HG03442 (cell line): Measurements from ENCODE around the gene CLEC18A.
"Not testable (repeated sequence)": the region's sequence is repeated elsewhere in the genome, so short reads cannot be mapped to it uniquely, and the experiment has no call there.

Experiments used
- ATAC-seq: cut with Tn5 transposase; IDR thresholded peaks from one replicate; pipeline ENCODE4 v1.9.1; 2021; ENCODE audit warnings: mild to moderate bottlenecking, moderate library complexity; ENCODE audit not compliant: unreplicated experiment

Gene CLEC18A

GRCh38 chr16:69951672-69952031 lies 518 bp downstream of the CLEC18A start:
- not testable (repeated sequence) for ATAC-seq

DNA sequence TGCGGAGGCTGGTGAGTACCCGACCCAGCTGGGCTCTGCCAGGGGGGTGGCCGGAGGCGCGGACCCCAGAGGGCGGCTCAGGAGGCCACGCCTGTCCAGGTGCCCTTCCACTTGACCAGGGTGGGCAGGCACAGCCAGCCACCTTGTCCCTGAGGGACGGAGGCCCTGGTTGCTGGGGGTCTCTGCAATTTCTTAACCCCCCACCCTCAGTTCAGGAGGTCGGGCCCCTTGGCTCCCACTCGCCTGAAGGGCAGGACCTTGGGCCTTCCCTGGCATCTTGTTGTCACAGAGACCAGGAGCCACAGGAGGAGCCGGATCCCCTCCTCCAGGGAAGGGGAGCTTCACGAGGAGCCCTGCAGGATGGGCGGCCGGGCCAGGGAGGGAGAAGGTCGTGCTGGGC lies 982 bp downstream of the CLEC18A start:
- ATAC-seq = not testable (repeated sequence)

DNA sequence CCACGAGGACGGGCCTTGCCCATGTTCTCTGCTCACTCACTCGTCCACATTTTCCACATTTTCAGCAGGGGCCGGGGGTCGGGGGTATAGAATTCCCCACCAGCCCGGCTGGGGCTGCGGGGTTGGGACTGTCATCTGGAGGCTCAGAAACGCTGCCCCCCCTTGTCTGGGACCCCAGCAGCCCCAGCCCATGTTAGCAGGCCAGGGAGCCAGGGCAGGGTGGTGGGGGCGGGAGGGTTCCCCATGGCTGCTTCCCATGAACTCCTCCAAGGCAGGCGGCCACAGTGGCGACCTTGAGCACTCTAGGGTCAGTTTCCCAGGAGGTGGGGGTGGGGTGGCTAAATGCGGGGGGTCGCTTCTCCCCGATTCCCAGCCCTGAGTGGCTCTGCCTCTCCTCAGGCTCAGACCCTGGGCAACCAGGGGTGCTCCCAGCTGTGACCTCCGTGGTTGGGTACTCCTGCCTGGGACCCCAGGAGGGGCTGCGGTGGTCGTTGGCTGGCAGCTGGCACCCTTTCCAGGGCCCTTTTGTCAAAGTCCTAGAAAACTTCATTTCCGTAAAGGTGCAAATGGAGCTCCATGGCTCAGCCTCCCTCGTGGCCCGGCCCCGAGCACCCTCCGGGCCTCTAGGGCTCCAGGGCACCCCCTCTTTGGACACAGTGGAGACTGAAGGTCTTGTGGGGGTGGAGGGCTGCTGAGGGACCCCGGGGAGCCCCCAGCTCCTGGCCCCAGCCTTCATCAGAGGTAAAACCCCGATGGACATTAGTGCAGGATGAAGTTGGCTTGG lies 1.6 kb downstream of the CLEC18A start:
- ATAC-seq = not testable (repeated sequence)

- not testable (repeated sequence) for ATAC-seq
These were observed 3.1 kb downstream of the CLEC18A start for GRCh38 chr16:69954241-69954640.

DNA sequence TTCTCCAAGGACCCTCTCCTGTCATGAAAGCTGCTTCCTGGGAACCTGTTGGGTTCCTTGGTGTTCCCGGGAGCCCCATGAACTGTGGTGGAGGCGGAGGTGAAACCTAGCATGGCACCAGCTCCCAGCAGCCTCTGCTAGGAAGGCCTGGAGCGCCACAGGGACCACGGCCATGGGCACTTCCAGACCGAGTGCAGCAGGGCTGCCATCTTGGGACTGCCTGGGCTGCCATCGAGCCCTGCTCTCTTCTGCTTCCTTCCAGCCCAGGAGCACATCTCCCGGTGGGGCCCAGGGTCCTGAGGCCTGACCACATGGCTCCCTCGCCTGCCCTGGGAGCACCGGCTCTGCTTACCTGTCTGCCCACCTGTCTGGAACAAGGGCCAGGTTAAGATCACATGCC lies 12.2 kb downstream of the CLEC18A start:
- ATAC-seq = not testable (repeated sequence)

GRCh38 chr16:69964960-69965660 lies 14.0 kb downstream of the CLEC18A start:
- ATAC-seq = not testable (repeated sequence)

DNA sequence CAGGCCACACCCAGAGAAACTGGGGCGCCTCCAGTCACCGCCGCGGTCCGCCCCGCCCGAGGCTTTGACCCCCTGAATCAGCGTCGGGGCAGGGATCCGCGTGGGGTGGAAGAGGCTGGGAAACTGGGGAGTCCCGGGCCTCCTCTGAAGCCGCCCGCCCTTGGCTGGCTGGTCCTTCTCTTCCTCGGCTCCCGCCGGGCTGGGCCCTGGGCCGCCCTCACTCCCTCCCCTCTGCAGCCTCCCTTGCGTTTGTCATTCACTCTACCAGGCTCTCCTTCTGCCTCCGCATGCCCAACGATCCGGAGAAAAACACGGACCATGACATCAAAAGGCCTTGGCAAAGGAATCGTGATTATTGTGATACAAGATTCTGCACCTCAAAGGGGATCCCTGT lies 14.5 kb downstream of the CLEC18A start:
- ATAC-seq = not testable (repeated sequence)

GRCh38 chr16:69967688-69968087 lies 16.6 kb downstream of the CLEC18A start:
- not testable (repeated sequence) for ATAC-seq

- not testable (repeated sequence) for ATAC-seq
These were observed 17.0 kb downstream of the CLEC18A start for GRCh38 chr16:69968125-69968524.

DNA sequence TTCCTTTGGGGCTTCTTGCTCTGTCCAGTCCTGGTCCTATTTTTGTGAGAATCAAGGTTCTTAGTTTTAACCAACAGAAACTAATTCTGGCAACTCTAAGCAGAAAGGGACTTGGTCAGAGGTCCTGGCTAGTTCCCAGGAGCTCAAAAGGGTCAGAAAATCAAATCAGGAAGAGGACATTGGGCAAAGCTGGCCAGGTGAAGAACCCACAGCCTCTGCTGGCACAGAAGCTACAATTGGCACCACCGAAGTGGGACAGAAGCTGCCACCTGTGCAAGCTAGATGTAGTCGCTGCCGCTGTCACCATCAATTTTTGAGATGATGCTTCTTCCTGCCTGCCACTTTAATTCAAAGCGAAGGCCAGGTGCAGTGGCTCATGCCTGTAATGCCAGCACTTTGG lies 18.5 kb downstream of the CLEC18A start:
- ATAC-seq = not testable (repeated sequence)

DNA sequence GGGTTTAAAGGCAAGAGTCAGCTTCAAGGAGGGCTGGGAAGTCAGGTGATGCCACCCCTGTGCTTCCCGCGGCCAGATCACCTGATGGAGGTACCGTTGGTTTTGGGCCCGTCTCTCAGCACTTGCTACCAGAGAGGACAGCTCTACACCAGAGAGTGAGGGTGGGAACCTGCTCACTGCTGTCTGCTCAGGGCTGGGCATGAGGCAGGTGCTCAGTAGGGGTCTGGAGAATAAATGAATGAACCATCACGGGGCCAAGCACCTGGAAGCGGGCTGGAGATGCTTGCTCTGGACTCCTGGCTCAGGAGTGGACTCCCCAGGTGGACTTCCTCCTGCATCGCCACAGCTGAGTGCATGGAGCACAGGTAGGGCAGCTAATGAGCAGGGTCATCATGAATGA lies 21.0 kb downstream of the CLEC18A start:
- ATAC-seq = not testable (repeated sequence)

DNA sequence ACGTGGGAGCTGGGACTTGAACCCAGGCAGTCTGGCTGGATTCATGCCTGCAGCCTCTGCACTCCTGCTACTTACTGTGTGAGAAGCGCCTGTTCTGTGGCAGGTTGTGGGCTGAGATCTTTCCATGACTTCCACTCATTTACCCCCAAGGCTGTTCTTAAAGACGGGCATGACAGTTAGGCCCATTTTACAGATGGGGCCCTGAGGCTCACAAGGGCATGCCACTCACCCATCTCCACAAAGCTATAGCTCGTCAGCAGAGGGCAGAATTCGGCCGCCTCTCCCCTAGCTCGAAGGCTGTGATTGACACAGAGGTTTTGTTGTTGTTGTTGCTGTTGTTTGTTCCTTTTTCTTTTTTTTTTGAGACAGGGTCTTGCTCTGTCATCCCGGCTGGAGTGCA lies 21.8 kb downstream of the CLEC18A start:
- not testable (repeated sequence) for ATAC-seq

DNA sequence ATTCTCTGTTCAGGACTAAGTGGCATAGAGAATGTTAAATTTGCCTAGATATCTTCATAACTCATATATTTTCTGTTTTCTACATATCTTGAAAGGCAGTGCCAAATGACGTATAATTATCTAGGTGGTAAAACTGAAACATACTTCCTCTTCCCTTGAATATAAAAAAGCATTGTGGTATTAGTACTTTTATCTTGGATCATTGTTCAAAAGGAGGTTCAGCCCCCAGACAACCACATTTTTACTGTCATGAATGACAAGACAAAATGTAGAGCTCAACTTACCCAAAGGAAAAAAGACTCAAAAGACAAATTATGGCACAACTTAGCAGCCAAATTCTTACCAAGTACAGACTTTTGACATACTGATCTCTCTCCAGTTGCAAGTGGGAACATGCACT lies 34.1 kb downstream of the CLEC18A start:
- ATAC-seq = not testable (repeated sequence)

DNA sequence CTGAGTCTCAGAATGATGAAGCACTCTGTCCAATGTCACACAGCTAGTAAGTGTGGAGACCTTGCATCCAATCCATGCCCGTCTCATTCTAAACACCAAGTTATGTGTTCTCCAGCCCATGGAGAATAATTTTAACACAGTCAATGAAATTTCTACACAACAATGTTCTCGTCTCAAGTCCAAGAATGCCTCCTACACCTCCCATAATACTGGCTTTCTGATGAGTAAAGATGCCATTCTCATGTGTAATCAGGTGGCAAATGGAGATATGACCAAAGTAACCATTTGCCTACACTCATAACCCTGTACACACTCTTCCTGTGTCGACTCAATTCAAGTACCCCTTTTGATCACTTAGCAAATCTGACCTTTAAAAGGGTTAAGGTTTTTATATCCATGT lies 46.8 kb downstream of the CLEC18A start:
- ATAC-seq = not testable (repeated sequence)

GRCh38 chr16:69999801-70000200 lies 48.7 kb downstream of the CLEC18A start:
- not testable (repeated sequence) for ATAC-seq

- ATAC-seq = not testable (repeated sequence)
These were observed 52.4 kb downstream of the CLEC18A start for GRCh38 chr16:70003511-70003910.

DNA sequence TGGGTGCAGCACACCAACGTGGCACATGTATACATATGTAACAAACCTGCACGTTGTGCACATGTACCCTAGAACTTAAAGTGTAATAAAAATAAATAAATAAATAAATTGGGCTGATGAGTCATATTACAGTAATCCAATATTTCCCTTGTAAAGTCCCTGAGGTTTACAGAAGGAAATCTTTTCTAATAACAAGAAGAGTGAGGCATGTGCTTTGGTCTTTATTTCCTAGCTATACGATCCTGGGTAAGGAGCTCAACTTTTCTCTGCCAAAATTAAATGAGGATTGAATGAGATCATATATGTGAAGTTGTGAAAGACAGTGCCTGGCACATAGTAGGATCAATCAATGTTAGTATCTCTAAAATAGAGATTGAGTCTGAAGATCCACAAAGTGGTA lies 57.5 kb downstream of the CLEC18A start:
- ATAC-seq = not testable (repeated sequence)

DNA sequence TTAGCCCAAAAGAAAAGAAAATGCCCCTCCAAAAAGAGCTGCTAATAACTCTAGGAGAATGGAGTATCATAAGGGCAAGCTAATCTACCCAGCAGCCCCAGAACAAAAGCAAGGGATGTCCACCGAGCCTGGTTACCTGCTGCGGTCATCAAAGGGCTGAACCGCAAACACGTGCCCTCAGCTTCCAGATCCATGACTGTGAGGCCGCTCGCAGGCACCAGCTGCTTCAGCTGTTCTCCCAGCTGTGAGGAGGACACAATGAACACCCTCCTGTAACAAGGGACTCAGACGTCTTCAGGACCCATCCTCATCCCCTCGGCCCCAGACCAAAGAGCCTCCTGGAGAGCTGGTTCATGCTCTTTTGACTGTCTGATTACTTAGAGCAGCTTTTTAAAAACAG lies 59.5 kb downstream of the CLEC18A start:
- ATAC-seq = not testable (repeated sequence)

- ATAC-seq = not testable (repeated sequence)
These were observed 60.0 kb downstream of the CLEC18A start for GRCh38 chr16:70011120-70011519.

- not testable (repeated sequence) for ATAC-seq
These were observed 61.2 kb downstream of the CLEC18A start for GRCh38 chr16:70012354-70012753.

DNA sequence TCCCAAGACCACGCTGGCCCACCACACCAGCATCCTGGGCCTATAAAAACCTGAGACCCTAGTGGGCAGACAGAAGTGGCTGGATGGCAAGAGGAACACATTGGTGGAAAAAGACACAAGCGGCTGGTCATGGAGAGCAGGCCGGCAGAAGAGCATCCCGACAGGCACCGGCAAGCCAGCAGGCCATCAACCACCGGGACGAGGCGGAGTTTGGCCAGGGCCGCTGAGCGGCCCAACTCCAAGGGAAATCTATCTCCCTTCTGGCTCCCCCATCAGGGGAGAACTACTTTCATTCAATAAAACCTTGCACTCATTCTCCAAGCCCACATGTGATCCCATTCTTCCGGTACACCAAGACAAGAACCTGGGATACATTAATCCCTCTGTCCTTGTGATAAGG lies 61.8 kb downstream of the CLEC18A start:
- ATAC-seq = not testable (repeated sequence)
